Measurements from ENCODE around the gene KATNBL1.

KATNBL1 gene

DNA sequence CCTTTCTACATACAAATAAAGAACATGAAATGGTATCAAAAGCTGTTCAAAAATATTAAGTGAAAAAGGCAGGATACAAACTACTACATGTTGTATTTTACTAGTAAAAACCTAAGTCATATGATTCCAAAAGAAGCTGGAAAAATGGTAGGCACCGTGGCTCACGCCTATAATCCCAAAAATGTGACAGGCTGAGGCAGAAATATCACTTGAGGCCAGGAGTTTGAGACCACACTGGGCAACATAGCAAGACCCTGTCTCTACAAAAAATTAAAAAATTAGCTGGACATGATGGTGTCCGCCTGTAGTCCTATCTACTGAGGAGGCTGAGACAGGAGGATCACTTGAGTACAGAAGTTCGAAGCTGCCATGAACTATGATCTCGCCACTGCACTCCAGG lies 110.0 kb downstream of the KATNBL1 start:
- POLR2A ChIA-PET: interaction anchor here (1.3 kb wide), 1 partner anchor 110 kb away, joined by 3 read pairs; the partner anchor contains the start of gene KATNBL1
- CTCF ChIA-PET: interaction anchor here (0.8 kb wide), 1 partner anchor 10 kb away, joined by 3 read pairs; no protein-coding TSS in a partner anchor
- no peak for DNase-seq (ENCODE audit: extremely low spot score)

More for the DNA sequence above, 110.0 kb downstream of the KATNBL1 start:
- TF ChIP-seq FOXA1 (IDR thresholded peaks at IDR 0.05): no peak
- TF ChIP-seq SUZ12 (IDR thresholded peaks at IDR 0.05): no peak
- TF ChIP-seq FOXK2 (IDR thresholded peaks at IDR 0.05): no peak
- no peak for TF ChIP-seq CTBP1 (IDR thresholded peaks at IDR 0.05; ENCODE audit: borderline replicate concordance)
- TF ChIP-seq FOXM1 (IDR thresholded peaks at IDR 0.05; ENCODE audit: borderline replicate concordance): no peak
- no peak for TF ChIP-seq ARNT (IDR thresholded peaks at IDR 0.05)
- TF ChIP-seq ZNF384 (IDR thresholded peaks at IDR 0.05): no peak
- no peak for TF ChIP-seq HDGF (IDR thresholded peaks at IDR 0.05; ENCODE audit: borderline replicate concordance)
- no peak for TF ChIP-seq SP1 (IDR thresholded peaks at IDR 0.05)
- no peak for TF ChIP-seq L3MBTL2 (conservative IDR thresholded peaks at IDR 0.05)
- no peak for TF ChIP-seq NFRKB (IDR thresholded peaks at IDR 0.05)
- TF ChIP-seq, protein P1, sequence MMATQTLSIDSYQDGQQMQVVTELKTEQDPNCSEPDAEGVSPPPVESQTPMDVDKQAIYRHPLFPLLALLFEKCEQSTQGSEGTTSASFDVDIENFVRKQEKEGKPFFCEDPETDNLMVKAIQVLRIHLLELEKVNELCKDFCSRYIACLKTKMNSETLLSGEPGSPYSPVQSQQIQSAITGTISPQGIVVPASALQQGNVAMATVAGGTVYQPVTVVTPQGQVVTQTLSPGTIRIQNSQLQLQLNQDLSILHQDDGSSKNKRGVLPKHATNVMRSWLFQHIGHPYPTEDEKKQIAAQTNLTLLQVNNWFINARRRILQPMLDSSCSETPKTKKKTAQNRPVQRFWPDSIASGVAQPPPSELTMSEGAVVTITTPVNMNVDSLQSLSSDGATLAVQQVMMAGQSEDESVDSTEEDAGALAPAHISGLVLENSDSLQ (IDR thresholded peaks at IDR 0.05): no peak
- TF ChIP-seq TARDBP (IDR thresholded peaks at IDR 0.05): no peak
- no peak for TF ChIP-seq ELF4 (IDR thresholded peaks at IDR 0.05)
- no peak for TF ChIP-seq BHLHE40 (IDR thresholded peaks at IDR 0.05; ENCODE audit: borderline replicate concordance)
- TF ChIP-seq LEF1 (IDR thresholded peaks at IDR 0.05; ENCODE audit: borderline replicate concordance): no peak
